ENCODE results near the gene BOC. TPM values are rescaled to one million over a fixed set of nuclear protein-coding genes. Genes with fewer than 3 reads are reported as not detected.
"Not testable (repeated sequence)": the region's sequence is repeated elsewhere in the genome, so short reads cannot be mapped to it uniquely, and the experiment has no call there.

Gene BOC, protein sequence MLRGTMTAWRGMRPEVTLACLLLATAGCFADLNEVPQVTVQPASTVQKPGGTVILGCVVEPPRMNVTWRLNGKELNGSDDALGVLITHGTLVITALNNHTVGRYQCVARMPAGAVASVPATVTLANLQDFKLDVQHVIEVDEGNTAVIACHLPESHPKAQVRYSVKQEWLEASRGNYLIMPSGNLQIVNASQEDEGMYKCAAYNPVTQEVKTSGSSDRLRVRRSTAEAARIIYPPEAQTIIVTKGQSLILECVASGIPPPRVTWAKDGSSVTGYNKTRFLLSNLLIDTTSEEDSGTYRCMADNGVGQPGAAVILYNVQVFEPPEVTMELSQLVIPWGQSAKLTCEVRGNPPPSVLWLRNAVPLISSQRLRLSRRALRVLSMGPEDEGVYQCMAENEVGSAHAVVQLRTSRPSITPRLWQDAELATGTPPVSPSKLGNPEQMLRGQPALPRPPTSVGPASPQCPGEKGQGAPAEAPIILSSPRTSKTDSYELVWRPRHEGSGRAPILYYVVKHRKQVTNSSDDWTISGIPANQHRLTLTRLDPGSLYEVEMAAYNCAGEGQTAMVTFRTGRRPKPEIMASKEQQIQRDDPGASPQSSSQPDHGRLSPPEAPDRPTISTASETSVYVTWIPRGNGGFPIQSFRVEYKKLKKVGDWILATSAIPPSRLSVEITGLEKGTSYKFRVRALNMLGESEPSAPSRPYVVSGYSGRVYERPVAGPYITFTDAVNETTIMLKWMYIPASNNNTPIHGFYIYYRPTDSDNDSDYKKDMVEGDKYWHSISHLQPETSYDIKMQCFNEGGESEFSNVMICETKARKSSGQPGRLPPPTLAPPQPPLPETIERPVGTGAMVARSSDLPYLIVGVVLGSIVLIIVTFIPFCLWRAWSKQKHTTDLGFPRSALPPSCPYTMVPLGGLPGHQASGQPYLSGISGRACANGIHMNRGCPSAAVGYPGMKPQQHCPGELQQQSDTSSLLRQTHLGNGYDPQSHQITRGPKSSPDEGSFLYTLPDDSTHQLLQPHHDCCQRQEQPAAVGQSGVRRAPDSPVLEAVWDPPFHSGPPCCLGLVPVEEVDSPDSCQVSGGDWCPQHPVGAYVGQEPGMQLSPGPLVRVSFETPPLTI
- total RNA-seq (2014; rRNA removed; shearing (Covaris generic)): 13.4 and 15.3 TPM in 2 replicates

DNA sequence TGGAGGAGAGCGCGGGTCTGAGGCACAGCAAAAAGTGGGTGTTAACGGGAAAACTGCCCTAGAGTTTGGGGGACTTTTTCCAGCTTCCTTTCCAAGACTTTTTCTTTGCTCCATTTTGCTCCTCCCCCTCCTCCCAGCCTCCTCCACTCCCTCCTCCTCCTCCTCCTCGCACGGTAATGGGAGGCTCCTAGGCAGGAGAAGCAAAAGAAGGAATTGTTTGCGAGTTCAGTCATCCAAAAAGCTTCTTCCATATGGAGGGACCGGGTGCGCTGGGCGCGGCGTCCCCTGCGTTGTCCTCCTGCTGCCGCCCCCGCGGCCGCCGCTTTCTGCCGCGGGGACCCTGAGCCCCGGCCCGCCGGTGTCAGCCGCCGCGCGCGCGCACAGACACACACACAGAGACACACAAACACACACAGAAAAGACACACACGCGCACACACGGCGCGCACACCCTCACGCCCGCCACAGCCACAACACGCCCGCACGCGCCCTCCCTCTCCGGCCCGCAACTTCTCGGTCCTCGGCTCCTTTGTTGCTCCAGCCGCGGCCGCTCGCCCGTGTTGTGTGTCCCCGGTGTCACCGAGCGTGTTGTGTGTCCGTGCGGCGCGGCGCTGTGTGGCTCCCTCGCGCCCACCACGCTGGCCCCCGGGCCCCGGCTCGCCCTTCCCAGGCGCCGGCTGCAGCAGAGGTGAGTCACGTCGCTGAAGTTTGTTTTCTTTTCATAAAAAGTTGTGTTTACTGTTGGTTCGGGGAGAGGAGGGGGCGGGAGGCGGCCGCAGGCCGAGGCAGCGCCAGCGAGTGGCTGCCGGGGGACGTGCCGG is at the start of gene BOC:
BOC (plus strand) TSS at position 228 of the 820 bp plus-strand sequence. CDS start 38,246 bp downstream, outside the sequence.
- Histone ChIP-seq H3K4me3 (peak within 1 kb of the TSS; percentile 94), H3K27me3 (no peaks in the 10 kb centered on the region), H3K36me3 (peaks cover 3% of the 10 kb centered on the region; the same call in 1 of the 2 replicates), H3K9me3 (replicated peaks) (no peaks in the 10 kb centered on the region), H3K27ac (peak within 1 kb of the TSS; percentile 80), H3K4me1 (peaks cover 37% of the 10 kb centered on the region)
- peak; percentile 41 to 61 for DNase-seq

DNA sequence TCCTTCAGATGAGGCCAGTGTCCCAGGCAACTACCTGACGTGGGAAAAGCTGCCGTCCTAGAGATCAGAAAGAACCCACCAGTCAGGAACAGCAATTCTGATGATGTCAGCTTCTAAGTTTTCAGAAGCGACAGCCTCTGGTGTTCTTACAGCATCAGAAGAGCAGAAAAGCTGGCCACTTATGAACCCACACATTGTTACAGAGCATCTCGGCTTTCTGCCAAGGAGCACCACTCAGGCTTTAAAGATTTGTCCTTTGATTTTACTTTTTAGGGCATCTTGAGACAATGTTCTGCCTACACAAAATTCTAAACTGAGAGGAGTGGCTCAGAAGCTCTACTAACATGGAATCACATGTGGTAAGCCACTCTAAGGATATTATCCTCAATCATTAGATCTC is 49.7 kb upstream of the BOC start:
- no peaks in the 10 kb centered on the region for H3K9me3 ChIP-seq (replicated peaks)
- H3K27me3 ChIP-seq: no peaks in the 10 kb centered on the region
- DNase-seq: no peak
- H3K36me3 ChIP-seq: no peaks in the 10 kb centered on the region
- peaks cover 5% of the 10 kb centered on the region; the same call in 1 of the 2 replicates for H3K4me1 ChIP-seq
- no peak overlapping the region for H3K27ac ChIP-seq
- H3K4me3 ChIP-seq: no peak overlapping the region

DNA sequence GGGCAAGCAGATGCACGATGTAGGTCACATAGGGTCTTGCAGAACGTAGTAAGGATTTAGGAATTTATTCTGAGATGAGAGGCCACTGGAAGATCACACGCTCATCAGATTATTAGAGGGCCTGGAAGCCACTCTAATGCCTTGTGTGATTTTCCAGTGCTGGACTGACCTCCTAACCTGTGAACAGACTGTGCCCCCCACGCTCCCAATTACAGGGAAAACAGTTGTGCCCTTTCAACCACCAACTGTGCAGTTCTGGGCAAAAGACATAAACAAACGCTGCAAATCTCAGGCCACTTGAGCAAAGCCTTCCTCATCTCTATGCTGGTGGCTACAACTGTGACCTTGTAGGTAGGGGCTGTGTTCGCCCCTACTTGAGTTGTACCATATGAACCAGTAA is 48.2 kb upstream of the BOC start:
- Histone ChIP-seq H3K4me1 (peaks cover 14% of the 10 kb centered on the region), H3K27ac (no peak overlapping the region), H3K4me3 (no peak overlapping the region), H3K27me3 (no peaks in the 10 kb centered on the region), H3K36me3 (no peaks in the 10 kb centered on the region), H3K9me3 (replicated peaks) (no peaks in the 10 kb centered on the region)
- no peak for DNase-seq

DNA sequence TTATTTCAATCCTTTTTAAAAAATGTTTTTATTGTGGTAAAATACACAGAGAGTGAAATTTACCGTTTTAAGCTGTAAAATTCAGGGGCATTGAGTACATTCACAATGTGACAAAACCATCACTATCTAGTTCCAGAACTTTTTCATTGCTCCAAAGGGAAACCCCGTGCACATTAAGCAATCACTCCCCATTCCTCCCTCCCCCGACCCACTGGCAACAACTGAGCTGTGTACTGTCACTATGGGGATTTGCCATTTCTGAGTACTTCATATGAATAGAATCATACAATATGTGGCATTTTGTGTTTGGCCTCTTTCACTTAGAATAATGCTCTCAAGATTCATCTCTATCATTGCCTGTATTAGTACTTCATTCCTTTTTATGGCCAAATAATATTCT is 45.5 kb upstream of the BOC start:
- DNase-seq: no peak
- Histone ChIP-seq H3K36me3 (no peaks in the 10 kb centered on the region), H3K4me3 (no peak overlapping the region), H3K9me3 (replicated peaks) (no peaks in the 10 kb centered on the region), H3K4me1 (peaks cover 25% of the 10 kb centered on the region), H3K27me3 (no peaks in the 10 kb centered on the region), H3K27ac (no peak overlapping the region)

DNA sequence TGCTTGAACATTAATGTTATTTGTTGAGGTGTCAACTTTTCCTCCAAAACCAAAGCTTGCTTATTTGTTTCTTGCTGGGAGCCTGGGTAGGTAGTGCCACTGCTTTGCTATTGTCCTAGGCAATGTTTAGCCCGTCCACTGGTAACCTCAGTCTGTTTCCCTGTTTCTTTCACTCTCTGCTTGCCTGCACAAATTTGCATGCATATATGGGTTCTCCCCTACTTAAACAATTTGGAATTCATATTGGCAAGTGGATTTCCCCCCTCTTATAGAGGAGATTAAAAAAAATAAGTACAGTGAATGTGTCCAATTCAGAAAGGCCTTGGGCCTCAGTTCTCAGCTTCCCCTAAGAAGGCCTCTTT is 45.0 kb upstream of the BOC start:
- Histone ChIP-seq H3K27me3 (no peaks in the 10 kb centered on the region), H3K36me3 (no peaks in the 10 kb centered on the region), H3K9me3 (replicated peaks) (no peaks in the 10 kb centered on the region), H3K4me3 (peak overlapping the region; percentile 29; the same call in 1 of the 2 replicates), H3K27ac (peak overlapping the region; percentile 24; the same call in 1 of the 2 replicates), H3K4me1 (peaks cover 25% of the 10 kb centered on the region)
- DNase-seq: no peak

DNA sequence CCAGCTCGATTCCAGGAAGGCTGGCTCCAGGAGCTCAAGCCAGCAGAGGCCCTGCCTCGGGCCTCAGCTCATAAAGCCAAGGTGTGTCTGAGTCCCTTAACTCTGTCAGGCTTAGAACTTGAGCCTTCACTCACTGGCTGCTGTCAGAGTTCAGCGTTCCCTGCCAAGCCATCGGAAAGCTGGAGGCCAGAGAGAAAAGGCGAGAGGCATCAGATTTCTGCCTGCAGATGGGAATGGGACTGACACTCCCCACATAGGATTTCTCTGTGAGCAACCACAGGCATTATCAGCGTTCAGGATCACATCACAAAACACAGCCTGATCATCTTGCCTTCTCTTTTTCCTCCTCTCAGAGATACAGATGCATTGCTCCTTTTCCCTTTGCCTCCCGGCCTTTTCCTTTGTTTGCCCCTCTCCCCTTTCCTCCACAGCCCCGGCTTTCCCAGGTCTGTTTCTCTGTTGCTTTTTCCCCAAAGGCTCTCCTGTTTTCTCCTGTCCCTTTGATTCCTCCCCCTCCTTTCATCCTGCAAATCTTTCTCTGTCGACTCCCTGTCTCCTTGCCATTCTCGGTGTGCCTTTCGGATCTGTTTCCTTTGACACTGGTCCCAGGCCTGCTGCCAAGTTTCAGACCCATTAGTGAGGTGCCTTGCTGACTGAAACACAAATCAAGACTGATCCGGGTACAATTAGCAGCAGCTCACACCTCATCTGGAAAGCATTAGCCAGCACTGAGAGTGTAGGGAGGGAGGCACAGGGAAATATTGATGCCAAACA is 44.5 kb upstream of the BOC start:
- Histone ChIP-seq H3K4me1 (peaks cover 25% of the 10 kb centered on the region), H3K36me3 (no peaks in the 10 kb centered on the region), H3K27me3 (no peaks in the 10 kb centered on the region), H3K4me3 (peak overlapping the region; percentile 29), H3K27ac (peak overlapping the region; percentile 24), H3K9me3 (replicated peaks) (no peaks in the 10 kb centered on the region)
- DNase-seq: peak; percentile 66 to 87

DNA sequence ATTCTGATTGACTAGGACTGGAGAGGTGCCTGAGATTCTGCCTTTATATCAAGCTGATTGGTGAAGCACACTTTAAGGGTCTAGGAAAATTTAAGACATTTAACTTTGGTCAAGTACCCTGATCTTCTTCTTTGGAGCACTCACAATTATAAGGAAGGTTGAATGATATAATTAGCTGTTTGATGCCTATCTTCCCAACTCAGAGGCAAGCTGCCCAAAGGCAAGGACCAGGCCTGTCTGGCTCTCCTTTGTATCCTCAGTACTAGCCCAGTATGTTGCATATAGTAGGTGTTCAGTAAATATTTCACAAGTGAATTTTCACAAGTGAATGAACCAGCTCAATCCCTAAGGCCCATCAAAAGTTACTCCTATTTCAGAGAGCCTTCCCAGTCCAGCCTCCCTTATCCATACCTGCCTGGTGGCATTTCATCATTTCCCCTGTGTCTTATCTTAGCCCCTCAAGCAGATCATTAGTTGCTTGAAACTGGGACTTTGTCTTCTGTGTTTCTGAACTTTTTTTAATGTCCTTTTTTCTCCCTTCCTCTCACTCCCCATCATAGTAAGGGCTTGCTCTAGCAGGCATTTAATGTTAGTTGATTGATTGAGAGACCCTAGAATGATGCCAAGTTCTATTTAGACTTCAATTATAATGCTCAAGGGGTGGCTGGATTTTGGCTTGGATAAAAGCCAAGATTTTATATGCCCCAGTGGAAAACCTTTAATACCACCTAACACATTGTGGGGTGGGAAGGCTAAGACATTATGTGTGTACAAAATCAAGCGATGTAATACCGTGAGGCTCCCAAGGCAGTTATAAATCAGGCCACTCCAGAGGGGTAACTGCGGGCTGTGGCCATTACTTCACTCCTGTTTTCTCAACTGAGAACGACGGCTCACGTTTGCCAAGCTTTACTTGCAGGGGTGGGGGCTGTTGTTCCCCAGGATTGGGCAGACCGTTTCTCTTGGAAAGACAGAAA is 43.2 kb upstream of the BOC start:
- H3K27ac ChIP-seq: no peak overlapping the region
- H3K36me3 ChIP-seq: no peaks in the 10 kb centered on the region
- peaks cover 25% of the 10 kb centered on the region for H3K4me1 ChIP-seq
- H3K9me3 ChIP-seq (replicated peaks): no peaks in the 10 kb centered on the region
- DNase-seq: peak; percentile 10 to 46
- no peaks in the 10 kb centered on the region for H3K27me3 ChIP-seq
- H3K4me3 ChIP-seq: no peak overlapping the region

DNA sequence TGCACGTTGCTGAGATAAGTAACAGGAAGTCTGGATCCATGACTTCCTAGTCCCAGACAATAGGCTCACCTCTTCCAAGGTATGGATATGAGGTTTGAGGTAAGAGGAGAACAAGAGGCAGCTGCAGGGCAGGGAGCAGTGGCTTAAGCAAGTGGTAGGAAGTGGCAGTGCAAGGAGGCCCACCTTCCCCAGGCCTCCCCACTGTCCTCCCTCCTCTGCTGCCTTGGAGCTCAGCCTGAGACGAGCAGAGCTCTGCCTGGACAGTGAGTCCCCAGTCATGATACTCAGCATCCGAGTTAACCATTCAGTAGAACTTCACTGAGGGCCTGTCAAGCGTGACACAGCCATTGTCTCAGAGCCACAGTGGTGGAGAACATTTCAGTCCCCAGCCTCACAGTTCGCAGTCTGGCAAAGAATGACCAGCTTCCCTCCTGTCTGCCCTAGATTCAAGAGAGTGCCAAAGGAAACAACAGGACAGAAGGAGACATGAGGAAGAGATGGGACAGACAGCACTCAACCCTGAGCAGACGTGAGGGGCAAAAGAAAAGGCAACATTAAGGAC is 41.4 kb upstream of the BOC start:
- peaks cover 25% of the 10 kb centered on the region for H3K4me1 ChIP-seq

DNA sequence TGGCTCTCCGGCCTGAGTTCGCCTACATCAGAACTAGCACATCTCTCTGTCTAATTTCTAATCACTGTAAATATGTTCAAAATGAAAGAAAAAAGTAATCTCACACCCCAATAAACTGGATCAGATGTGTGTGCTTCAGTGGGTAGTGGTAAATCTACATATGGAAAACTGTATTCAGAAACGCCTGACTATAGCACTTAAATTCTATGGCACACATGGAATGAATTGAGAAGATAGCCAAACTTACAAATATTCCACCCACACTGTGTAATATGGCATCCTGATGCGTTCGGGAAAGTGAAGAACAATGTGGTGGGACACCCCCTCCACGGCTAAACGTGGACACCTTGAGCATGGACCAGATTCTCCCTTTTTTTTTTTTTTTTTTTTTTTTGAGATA is 40.6 kb upstream of the BOC start:
- H3K27ac ChIP-seq: no peak overlapping the region
- DNase-seq: no peak
- H3K36me3 ChIP-seq: no peaks in the 10 kb centered on the region
- no peaks in the 10 kb centered on the region for H3K27me3 ChIP-seq
- H3K9me3 ChIP-seq (replicated peaks): no peaks in the 10 kb centered on the region
- peaks cover 25% of the 10 kb centered on the region for H3K4me1 ChIP-seq
- no peak overlapping the region for H3K4me3 ChIP-seq

More for the DNA sequence above, 41.4 kb upstream of the BOC start:
- no peak overlapping the region for H3K27ac ChIP-seq
- H3K36me3 ChIP-seq: no peaks in the 10 kb centered on the region
- no peak overlapping the region for H3K4me3 ChIP-seq
- no peaks in the 10 kb centered on the region for H3K27me3 ChIP-seq
- H3K9me3 ChIP-seq (replicated peaks): no peaks in the 10 kb centered on the region
- no peak for DNase-seq

DNA sequence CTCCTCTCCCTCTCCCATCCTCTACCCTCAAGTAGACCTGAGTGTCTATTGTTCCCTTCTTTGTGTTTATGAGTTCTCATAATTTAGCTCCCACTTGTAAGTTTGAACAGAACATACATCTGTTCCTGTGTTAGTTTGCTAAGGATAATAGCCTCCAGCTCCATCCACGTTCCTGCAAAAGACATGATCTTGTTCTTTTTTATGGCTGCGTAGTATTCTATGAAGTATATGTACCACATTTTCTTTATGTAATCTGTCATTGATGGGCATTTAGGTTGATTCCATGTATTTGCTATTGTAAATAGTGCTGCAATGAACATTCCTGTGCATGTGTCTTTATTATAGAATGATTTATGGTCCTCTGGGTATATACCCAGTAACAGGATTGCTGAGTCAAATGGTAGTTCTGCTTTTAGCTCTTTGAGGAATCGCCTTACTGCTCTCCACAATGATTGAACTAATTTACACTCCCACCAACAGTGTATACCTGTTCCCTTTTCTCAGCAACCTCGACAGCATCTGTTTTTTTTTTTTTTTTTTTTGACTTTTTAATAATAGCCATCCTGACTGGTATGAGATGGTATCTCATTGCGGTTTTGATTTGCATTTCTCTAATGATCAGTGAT is 39.6 kb upstream of the BOC start:
- H3K27ac ChIP-seq; H3K36me3 ChIP-seq; DNase-seq; H3K4me3 ChIP-seq; H3K9me3 ChIP-seq (replicated peaks); H3K27me3 ChIP-seq: not testable (repeated sequence)
- peaks cover 20% of the 10 kb centered on the region for H3K4me1 ChIP-seq

DNA sequence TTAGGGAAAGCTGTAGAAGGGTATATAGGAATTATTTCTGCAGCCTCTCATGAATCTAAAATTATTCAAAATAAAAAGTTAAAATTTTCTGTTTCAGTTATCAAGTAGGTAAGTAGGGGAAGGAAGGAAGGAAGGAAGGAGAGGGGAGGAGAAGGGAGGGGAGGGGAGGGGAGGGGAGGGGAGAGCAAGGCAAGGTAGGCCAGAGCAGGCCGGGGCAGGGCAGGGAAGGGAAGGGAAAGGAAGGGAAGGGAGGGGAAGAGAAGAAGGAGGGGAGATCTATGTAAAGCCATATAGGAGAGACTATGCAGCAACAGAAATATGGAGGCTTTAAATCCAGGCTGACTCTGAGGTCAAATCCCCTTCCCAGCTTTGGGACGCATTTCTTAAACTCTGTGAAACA is 38.3 kb upstream of the BOC start:
- peaks cover 6% of the 10 kb centered on the region for H3K9me3 ChIP-seq (replicated peaks)
- no peaks in the 10 kb centered on the region for H3K27me3 ChIP-seq
- DNase-seq: no peak
- peaks cover 11% of the 10 kb centered on the region for H3K4me1 ChIP-seq
- no peak overlapping the region for H3K27ac ChIP-seq
- no peaks in the 10 kb centered on the region for H3K36me3 ChIP-seq
- H3K4me3 ChIP-seq: no peak overlapping the region

DNA sequence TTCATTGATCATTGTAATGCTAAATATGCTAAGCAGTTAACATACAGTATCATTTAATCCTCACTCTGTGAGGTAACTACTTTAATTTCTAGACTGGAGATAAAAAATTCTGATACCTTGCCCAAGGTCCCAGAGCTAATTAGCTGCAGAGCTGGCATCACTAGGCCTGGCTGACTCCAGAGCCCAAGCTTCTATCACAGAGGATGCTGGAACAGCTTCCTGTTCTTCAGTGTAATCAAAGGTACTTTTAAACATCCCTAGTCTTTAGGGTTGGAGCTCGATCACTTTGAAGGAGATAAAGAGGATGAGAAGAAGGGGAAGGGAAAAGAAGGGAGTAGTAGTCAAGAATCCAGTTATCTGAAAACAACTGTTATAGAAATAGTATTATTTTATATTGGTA is 37.1 kb upstream of the BOC start:
- Histone ChIP-seq H3K27ac (no peak overlapping the region), H3K4me1 (no peaks in the 10 kb centered on the region), H3K9me3 (replicated peaks) (peaks cover 6% of the 10 kb centered on the region), H3K36me3 (no peaks in the 10 kb centered on the region), H3K4me3 (no peak overlapping the region), H3K27me3 (no peaks in the 10 kb centered on the region)
- DNase-seq: no peak

Measured in SJCRH30 (cell line).